HEK293 (cell line): ENCODE data around the gene ATAD1.
A peak's percentile ranks its signal among the peaks of the same experiment; 100 is the strongest.

Experiments used
- CTCF ChIA-PET: fragments of 350-600 bp; formaldehyde crosslinking; extraction: SDS; loops from one replicate; lab custom pipeline; 2021; ENCODE audit warnings: antibody characterized with exemption; lab: Yijun Ruan, JAX
- POLR2A ChIA-PET: fragments of 300-600 bp; formaldehyde crosslinking; extraction: SDS; loops from one replicate; lab custom pipeline; 2020; ENCODE audit warnings: antibody characterized with exemption, inconsistent platforms; lab: Yijun Ruan, JAX
- H3K27ac ChIP-seq: fragments of 200-500 bp; sonication (Bioruptor generic); 2 replicates; pipeline ENCODE4 v1.5.1; 2014; ENCODE audit warnings: low read depth, low read length, control low read depth, inconsistent platforms; ENCODE audit errors: extremely low read depth
- H3K36me3 ChIP-seq, 2 experiments: fragments of 200-500 bp in 1 of 2; sonication (Bioruptor generic) in 1 of 2; 1 replicate in 1 of 2; 2 replicates in 1 of 2; pipeline ENCODE4 v1.5.1; 2014 to 2017; ENCODE audit warnings: inconsistent platforms in 2 of 2, low read length in 2 of 2; ENCODE audit not compliant: control insufficient read depth in 2 of 2, insufficient read depth in 1 of 2
- H3K4me1 ChIP-seq: fragments of 200-500 bp; sonication (Bioruptor generic); 2 replicates; pipeline ENCODE4 v1.5.1; 2014; ENCODE audit warnings: mild to moderate bottlenecking, low read length, inconsistent platforms; ENCODE audit not compliant: control insufficient read depth, insufficient read depth
- H3K4me3 ChIP-seq: 2 replicates; pipeline ENCODE4 v1.5.1; 2011; ENCODE audit warnings: low read depth, mild to moderate bottlenecking, control low read depth, low read length, moderate library complexity
- H3K9me3 ChIP-seq: fragments of 200-500 bp; sonication (Bioruptor generic); 2 replicates; pipeline ENCODE4 v1.5.1; 2014; ENCODE audit warnings: low read depth, low read length, inconsistent platforms; ENCODE audit not compliant: control insufficient read depth, insufficient read depth
- IKZF3 ChIP-seq: fragments of 450-650 bp; IDR thresholded peaks from 2 replicates; pipeline ENCODE4 v1.5.0; 2018; ENCODE audit warnings: missing biosample characterization, mild to moderate bottlenecking, missing genetic modification characterization, moderate library complexity
- OSR2 ChIP-seq: fragments of 450-650 bp; formaldehyde crosslinking; IDR thresholded peaks from 2 replicates; pipeline ENCODE4 v1.5.1; 2016; ENCODE audit warnings: missing biosample characterization, missing genetic modification characterization
- PRDM1 ChIP-seq: fragments of 450-650 bp; formaldehyde crosslinking; IDR thresholded peaks from 2 replicates; pipeline ENCODE4; 2016; ENCODE audit warnings: missing biosample characterization, missing genetic modification characterization
- PRDM10 ChIP-seq: fragments of 450-650 bp; formaldehyde crosslinking; IDR thresholded peaks from 2 replicates; pipeline ENCODE4 v1.5.1; 2016; ENCODE audit warnings: missing biosample characterization, missing genetic modification characterization
- PRDM6 ChIP-seq: fragments of 450-650 bp; formaldehyde crosslinking; IDR thresholded peaks from 2 replicates; pipeline ENCODE4 v1.5.1; 2017; ENCODE audit warnings: missing biosample characterization, missing genetic modification characterization
- TRIM28 ChIP-seq: IDR thresholded peaks from 2 replicates; pipeline ENCODE4 v1.6.1; 2011; ENCODE audit warnings: low read length, control low read depth, borderline replicate concordance
- ZBTB44 ChIP-seq: fragments of 450-650 bp; IDR thresholded peaks from 2 replicates; pipeline ENCODE4 v1.5.1; 2018; ENCODE audit warnings: missing biosample characterization, mild to moderate bottlenecking, missing genetic modification characterization
- ZNF16 ChIP-seq: fragments of 450-650 bp; formaldehyde crosslinking; IDR thresholded peaks from 2 replicates; pipeline ENCODE4 v1.5.1; 2016; ENCODE audit warnings: low read depth, missing biosample characterization, missing genetic modification characterization
- ZNF24 ChIP-seq: fragments of 450-650 bp; formaldehyde crosslinking; IDR thresholded peaks from 2 replicates; pipeline ENCODE4 v1.5.1; 2016; ENCODE audit warnings: missing biosample characterization, missing genetic modification characterization
- ZNF248 ChIP-seq: fragments of 450-650 bp; formaldehyde crosslinking; IDR thresholded peaks from 2 replicates; pipeline ENCODE4 v1.5.1; 2017; ENCODE audit warnings: missing biosample characterization, missing genetic modification characterization
- ZNF26 ChIP-seq: fragments of 450-650 bp; formaldehyde crosslinking; IDR thresholded peaks from 2 replicates; pipeline ENCODE4 v1.5.1; 2016; ENCODE audit warnings: missing biosample characterization, missing genetic modification characterization
- ZNF292 ChIP-seq: fragments of 450-650 bp; formaldehyde crosslinking; IDR thresholded peaks from 2 replicates; pipeline ENCODE4 v1.5.1; 2016; ENCODE audit warnings: low read depth, missing biosample characterization, missing genetic modification characterization, borderline replicate concordance
- ZNF423 ChIP-seq: fragments of 450-650 bp; formaldehyde crosslinking; IDR thresholded peaks from 2 replicates; pipeline ENCODE4 v1.5.1; 2016; ENCODE audit warnings: missing biosample characterization, missing genetic modification characterization
- ZNF433 ChIP-seq: fragments of 450-650 bp; formaldehyde crosslinking; IDR thresholded peaks from 2 replicates; pipeline ENCODE4 v1.5.1; 2016; ENCODE audit warnings: missing biosample characterization, missing genetic modification characterization, low read depth
- ZNF529 ChIP-seq: fragments of 450-650 bp; formaldehyde crosslinking; IDR thresholded peaks from 2 replicates; pipeline ENCODE4 v1.5.1; 2017; ENCODE audit warnings: missing genetic modification characterization, missing biosample characterization; ENCODE audit not compliant: insufficient replicate concordance
- ZNF558 ChIP-seq: fragments of 450-650 bp; formaldehyde crosslinking; IDR thresholded peaks from 2 replicates; pipeline ENCODE4 v1.5.1; 2016; ENCODE audit warnings: missing biosample characterization, missing genetic modification characterization
- ZNF670 ChIP-seq: fragments of 450-650 bp; formaldehyde crosslinking; IDR thresholded peaks from 2 replicates; pipeline ENCODE4 v1.5.1; 2016; ENCODE audit warnings: missing biosample characterization, missing genetic modification characterization, low read depth
- ZNF768 ChIP-seq: fragments of 450-650 bp; formaldehyde crosslinking; IDR thresholded peaks from 2 replicates; pipeline ENCODE4 v1.5.1; 2018; ENCODE audit warnings: missing biosample characterization, mild to moderate bottlenecking, missing genetic modification characterization
- ZNF843 ChIP-seq: fragments of 450-650 bp; formaldehyde crosslinking; IDR thresholded peaks from 2 replicates; pipeline ENCODE4 v1.5.1; 2016; ENCODE audit warnings: missing biosample characterization, missing genetic modification characterization
- ZSCAN23 ChIP-seq: fragments of 450-650 bp; formaldehyde crosslinking; IDR thresholded peaks from 2 replicates; pipeline ENCODE4 v1.5.1; 2016; ENCODE audit warnings: missing biosample characterization, missing genetic modification characterization

Gene ATAD1

DNA sequence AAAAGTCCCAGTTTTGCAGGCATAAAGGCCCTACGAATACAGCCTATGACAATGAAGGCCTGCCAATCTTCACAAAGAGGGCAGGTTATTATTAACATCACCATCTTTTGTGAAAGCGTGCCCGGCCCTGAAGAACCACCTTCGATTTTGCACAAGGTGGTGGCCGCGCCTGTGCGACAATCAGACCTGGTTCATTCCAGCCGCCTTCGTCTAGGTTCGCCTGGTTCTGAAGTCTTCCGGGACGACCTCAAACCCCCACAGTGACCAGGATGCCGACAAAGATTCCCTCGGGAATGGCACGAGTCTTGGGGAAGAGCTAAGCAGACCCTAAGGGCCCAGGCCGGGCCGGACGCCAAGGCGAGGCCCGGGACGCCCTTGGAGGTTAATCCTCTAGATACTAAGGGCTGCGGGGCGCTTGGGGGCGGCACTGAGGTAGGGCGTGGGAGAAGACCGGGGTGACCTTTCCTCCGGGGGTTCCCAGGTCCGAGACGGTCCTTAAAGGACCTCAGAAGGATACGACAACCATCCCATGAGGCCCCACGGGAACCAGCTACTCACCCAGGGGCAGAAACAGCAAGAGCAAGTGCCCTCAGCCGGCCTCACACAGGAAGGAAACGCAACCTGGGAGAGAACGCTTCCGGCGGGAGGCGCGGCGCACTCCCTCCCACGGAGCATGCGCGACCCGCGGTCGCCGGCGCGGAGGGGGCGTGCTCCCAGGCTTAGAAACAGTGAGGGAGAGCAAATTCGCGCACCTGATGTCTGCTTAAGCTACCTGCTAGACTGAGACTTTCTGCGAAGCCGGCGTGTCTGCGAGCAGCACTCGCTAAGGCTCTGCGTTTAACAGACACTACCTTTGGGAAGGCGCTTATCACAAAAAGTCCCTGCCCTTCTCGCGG is at the start of gene ATAD1 (continued):
- TF ChIP-seq ZNF423 (tag by site-specific recombination) (peak; percentile 89), ZNF26 (no peak), ZNF292 (no peak)

DNA sequence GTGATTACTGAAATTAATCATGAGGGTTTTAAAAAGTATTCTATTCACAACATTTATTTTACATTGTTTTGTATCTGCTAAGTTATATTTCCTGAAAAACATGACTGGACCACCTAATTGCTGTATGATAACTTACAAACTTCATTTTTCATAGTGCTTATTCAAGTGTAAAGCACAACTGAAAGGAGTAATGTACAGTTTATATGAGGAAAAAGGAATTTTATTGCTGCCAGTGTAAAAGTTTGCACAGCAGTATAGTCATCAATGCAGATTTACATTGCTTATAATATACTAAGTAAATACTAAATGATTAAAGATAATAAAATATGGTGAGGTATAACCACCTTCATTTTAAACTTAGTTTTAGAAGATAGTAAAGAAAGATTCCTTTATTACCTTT is 49.4 kb upstream of the ATAD1 start:
- no peaks in the 10 kb centered on the region for H3K36me3 ChIP-seq
- no peaks in the 10 kb centered on the region for H3K9me3 ChIP-seq
- peak overlapping the region; percentile 60 for H3K4me3 ChIP-seq
- TF ChIP-seq PRDM10 (no peak), ZNF558 (tag by site-specific recombination) (no peak), ZBTB44 (tag by site-specific recombination) (0 out of 2 replicates have a peak, but pooled peaks have one; percentile 13), PRDM1 (tag by site-specific recombination) (peak; percentile 23; the same call in 1 of the 2 replicates), ZNF843 (no peak), TRIM28 (no peak), ZNF433 (tag by site-specific recombination) (no peak), ZNF768 (no peak), ZNF529 (tag by site-specific recombination) (peak; percentile 7), ZNF248 (tag by site-specific recombination) (no peak), OSR2 (tag by site-specific recombination) (peak; percentile 15; the same call in 1 of the 2 replicates), ZNF16 (tag by site-specific recombination) (no peak), PRDM6 (tag by site-specific recombination) (peak; percentile 100), IKZF3 (peak; percentile 53; the same call in 1 of the 2 replicates), ZNF24 (tag by site-specific recombination) (no peak), ZSCAN23 (tag by site-specific recombination) (no peak), ZNF670 (tag by site-specific recombination) (no peak)
- ChIA-PET POLR2A (no interaction called here), CTCF (no interaction called here)
- peaks cover 14% of the 10 kb centered on the region; the same call in 1 of the 2 replicates for H3K4me1 ChIP-seq
- H3K27ac ChIP-seq, result no peak overlapping the region
